Choroid plexus epithelial cell (primary cell): ENCODE data around the gene ZNF311.

ENCODE experiments used
- DNase-seq: peaks from one replicate; pipeline ENCODE4 v3.0.0-alpha.2; 2010; ENCODE audit warnings: low read depth
- H3K4me3 ChIP-seq: 2 replicates; pipeline ENCODE4 v1.5.1; 2011; ENCODE audit warnings: low read depth, mild to moderate bottlenecking, control low read depth, low read length, moderate library complexity
- CTCF ChIP-seq: conservative IDR thresholded peaks from 2 replicates; pipeline ENCODE4 v1.5.1; 2011; ENCODE audit warnings: low read depth, mild to moderate bottlenecking, control low read depth, inconsistent platforms, low read length, moderate library complexity

The ZNF311 gene

GRCh38 chr6:29009358-29009757 is 4.2 kb upstream of the ZNF311 start:
- no peak overlapping the region for H3K4me3 ChIP-seq
- no peak for DNase-seq
- no peak for TF ChIP-seq CTCF

- no peak for TF ChIP-seq CTCF
- no peak overlapping the region for H3K4me3 ChIP-seq
- no peak for DNase-seq
These were observed 3.0 kb upstream of the ZNF311 start for GRCh38 chr6:29008089-29008488.

- no peak for DNase-seq
- TF ChIP-seq CTCF = no peak
- H3K4me3 ChIP-seq = no peak overlapping the region
These were observed 8.1 kb downstream of the ZNF311 start for GRCh38 chr6:28996844-28997510.

- no peak for TF ChIP-seq CTCF
- no peak for DNase-seq
- H3K4me3 ChIP-seq = no peak overlapping the region
These were observed 9.9 kb downstream of the ZNF311 start for GRCh38 chr6:28995093-28995650.

GRCh38 chr6:28988536-28989311 is 16.4 kb downstream of the ZNF311 start:
- DNase-seq = peak; percentile 72
- H3K4me3 ChIP-seq = peak overlapping the region; percentile 48
- peak; percentile 65 for TF ChIP-seq CTCF

- peak; percentile 99 for DNase-seq
- no peak for TF ChIP-seq CTCF
- H3K4me3 ChIP-seq = peak overlapping the region; percentile 57
These were observed 19.5 kb downstream of the ZNF311 start for GRCh38 chr6:28985462-28986164.
